Panc1 (cell line): ENCODE results near the gene CAMK2A. TPM values are rescaled to one million over a fixed set of nuclear protein-coding genes. Genes with fewer than 3 reads are reported as not detected.

Experiments
- ATAC-seq: fragments of 200-7000 bp; cut with Tn5 transposase; 2 replicates; pipeline ENCODE4 v1.9.1; 2020; ENCODE audit warnings: mild to moderate bottlenecking, moderate library complexity
- BruUV-seq: library from RNA; stranded (reverse); fragments of 400-500 nt; replicated peaks from 2 replicates; lab custom pipeline; 2021; lab: Mats Ljungman, UMichigan
- CTCF ChIA-PET: fragments of 300-600 bp; sonication (Branson Sonifier 250); formaldehyde crosslinking; loops from one replicate; lab custom pipeline; 2022; ENCODE audit warnings: antibody characterized with exemption; lab: Charles Lee
- POLR2A ChIA-PET: fragments of 300-600 bp; sonication (Branson Sonifier 250); formaldehyde crosslinking; loops from one replicate; lab custom pipeline; 2022; ENCODE audit warnings: antibody characterized with exemption; lab: Charles Lee
- DNase-seq: peaks from one replicate; pipeline ENCODE4 v3.0.0-alpha.2; 2010; ENCODE audit warnings: low read depth, low spot score
- H3K27ac ChIP-seq: 2 replicates; pipeline ENCODE4 v1.5.1; 2011; ENCODE audit warnings: mild to moderate bottlenecking, low read length, inconsistent platforms
- H3K27me3 ChIP-seq: fragments of 200-500 bp; sonication (Bioruptor generic); 2 replicates; pipeline ENCODE4 v1.6.0; 2014; ENCODE audit warnings: low read length, inconsistent platforms; ENCODE audit not compliant: control insufficient read depth, insufficient read depth
- H3K36me3 ChIP-seq: fragments of 200-500 bp; sonication (Bioruptor generic); 2 replicates; pipeline ENCODE4 v1.5.1; 2014; ENCODE audit warnings: inconsistent platforms, mild to moderate bottlenecking, low read length, moderate library complexity; ENCODE audit not compliant: control insufficient read depth, insufficient read depth
- H3K4me1 ChIP-seq: 2 replicates; pipeline ENCODE4 v1.5.1; 2011; ENCODE audit warnings: inconsistent platforms, mild to moderate bottlenecking, low read length, moderate library complexity; ENCODE audit not compliant: control insufficient read depth, insufficient read depth
- H3K4me3 ChIP-seq, 2 experiments: 2 replicates each; pipeline ENCODE4 v1.5.1; 2011 to 2012; ENCODE audit warnings: low read depth in 2 of 2, low read length in 2 of 2, mild to moderate bottlenecking in 2 of 2, inconsistent platforms in 1 of 2, moderate library complexity in 1 of 2
- H3K9me3 ChIP-seq: fragments of 200-500 bp; sonication (Bioruptor generic); 2 replicates; pipeline ENCODE4 v1.5.1; 2014; ENCODE audit warnings: low read depth, mild to moderate bottlenecking, inconsistent platforms, low read length, moderate library complexity; ENCODE audit not compliant: control insufficient read depth, insufficient read depth
- CTCF ChIP-seq: fragments of 450-650 bp; IDR thresholded peaks from 2 replicates; pipeline ENCODE4 v1.5.1; 2017; ENCODE audit warnings: mild to moderate bottlenecking
- POLR2AphosphoS5 ChIP-seq: IDR thresholded peaks from 2 replicates; pipeline ENCODE4 v1.6.1; 2012; ENCODE audit warnings: mild to moderate bottlenecking, low read depth, low read length, moderate library complexity
- REST ChIP-seq, 2 experiments: IDR thresholded peaks; 2 replicates each; pipeline ENCODE4 v1.6.1; 2011 to 2012; ENCODE audit warnings: low read depth in 2 of 2, control low read depth in 1 of 2, low read length in 1 of 2, mild to moderate bottlenecking in 1 of 2, moderate library complexity in 1 of 2; ENCODE audit not compliant: insufficient read depth in 1 of 2
- SIN3A ChIP-seq: IDR thresholded peaks from 2 replicates; pipeline ENCODE4 v1.6.1; 2012; ENCODE audit warnings: low read depth, mild to moderate bottlenecking, low read length, moderate library complexity, borderline replicate concordance; ENCODE audit not compliant: insufficient read depth
- TCF7L2 ChIP-seq: IDR thresholded peaks from 2 replicates; pipeline ENCODE4 v1.6.1; 2011; ENCODE audit warnings: mild to moderate bottlenecking, low read depth, low read length, inconsistent platforms
- in situ Hi-C: cut with HindIII; loops from 2 replicates; pipeline ENCODE4 v1.10.0; 2016; ENCODE audit warnings: low sequenced_read_pairs, low pct_unique_long_range_greater_than_20kb
- intact Hi-C: fragments of 100-400 bp; cut with micrococcal nuclease; formaldehyde crosslinking; loops from one replicate; pipeline ENCODE4 v1.10.0; 2022; ENCODE audit not compliant: unreplicated experiment
- total RNA-seq: library from RNA; stranded (reverse); gene quantifications from one replicate; pipeline ENCODE4 v1.2.1, GENCODE V29; 2021; ENCODE audit not compliant: unreplicated experiment

The CAMK2A gene
- total RNA-seq, 1 experiment from 2014 or later: 0.51 TPM

DNA sequence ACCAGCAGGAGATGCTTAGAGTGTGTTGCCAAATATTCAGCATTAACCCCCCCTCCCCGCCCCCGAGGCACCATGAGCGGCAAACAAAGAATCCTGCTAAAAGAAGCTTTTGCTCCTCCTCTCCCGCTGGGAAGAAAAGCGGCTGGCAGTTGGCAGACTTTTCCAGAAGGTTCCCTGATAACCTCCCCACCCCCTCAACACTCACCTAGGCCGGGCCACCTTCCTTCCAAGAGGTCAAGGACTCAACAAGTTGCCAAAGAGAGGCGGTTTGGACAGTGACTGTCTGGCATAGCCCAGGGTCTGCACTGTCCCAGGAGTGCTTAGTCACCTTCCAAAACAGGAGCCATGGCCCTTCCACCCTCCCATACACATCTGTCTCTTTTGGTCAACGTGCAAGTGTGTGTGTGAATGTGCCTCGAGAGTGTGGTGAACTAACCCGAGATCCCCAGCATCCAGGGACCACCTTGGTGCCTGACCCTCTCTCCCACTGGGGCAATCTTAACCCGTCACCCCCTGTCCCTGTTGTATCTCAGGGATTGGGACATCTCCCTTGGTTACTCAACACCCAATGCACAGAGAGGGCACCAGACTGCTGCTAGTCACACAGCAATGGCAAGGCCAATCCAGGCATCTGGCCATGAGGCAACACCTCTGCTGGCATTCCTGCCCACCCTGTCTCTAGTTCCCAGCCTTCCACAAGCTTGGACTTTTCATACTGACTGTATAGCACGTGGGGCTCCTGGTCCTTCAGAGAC lies 18.9 kb downstream of the CAMK2A start:
- ATAC-seq (no peak), DNase-seq (no peak)
- TF ChIP-seq CTCF: no peak
- TF ChIP-seq TCF7L2: no peak
- no peak for TF ChIP-seq POLR2AphosphoS5
- TF ChIP-seq SIN3A: no peak
- TF ChIP-seq REST (IDR thresholded peaks at IDR 0.05; ENCODE audit: insufficient read depth in 1 of 2, low read depth in 2 of 2, low read length in 1 of 2): no peak
- H3K4me3 ChIP-seq: no peak overlapping the region
- in situ Hi-C loops: no loop called here
- H3K9me3 ChIP-seq: no peaks in the 10 kb centered on the region
- peaks cover 6% of the 10 kb centered on the region for H3K4me1 ChIP-seq
- ChIA-PET POLR2A (no interaction called here), CTCF (interaction anchor here (0.6 kb wide), 2 partner anchors 12 to 14 kb away, joined by 3 to 6 read pairs; no protein-coding TSS in a partner anchor)
- no peaks in the 10 kb centered on the region for H3K27me3 ChIP-seq
- BruUV-seq: no TSS peak
- H3K36me3 ChIP-seq: no peaks in the 10 kb centered on the region
- H3K27ac ChIP-seq: no peak overlapping the region
- intact Hi-C loops: loop anchor here (5.0 kb wide), 1 partner anchor 167 kb away; no protein-coding TSS in a partner anchor

DNA sequence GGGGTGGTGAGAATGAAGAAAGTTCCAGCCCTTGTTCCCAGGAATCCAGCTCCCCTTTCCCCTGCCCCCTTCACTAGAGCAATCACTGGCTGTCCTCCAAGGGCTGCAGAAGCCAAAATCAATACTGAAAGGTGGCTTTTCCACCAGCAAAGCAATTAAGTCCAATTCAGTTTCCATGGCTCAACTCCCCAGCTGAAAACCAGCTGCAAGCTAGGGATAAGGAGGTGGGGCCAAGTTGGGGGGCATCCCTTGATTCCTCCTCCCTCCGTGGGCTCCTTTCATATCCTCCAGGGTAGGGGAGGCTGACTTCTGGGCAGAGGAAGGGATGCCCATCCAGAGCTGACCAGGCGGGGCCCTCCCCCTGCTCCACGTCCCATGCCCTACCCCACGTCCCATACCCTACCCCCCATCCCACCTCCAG lies 22.7 kb downstream of the CAMK2A start:
- ChIA-PET POLR2A (interaction anchor here (0.7 kb wide), 1 partner anchor 404 kb away, joined by 7 read pairs; no protein-coding TSS in a partner anchor), CTCF (no interaction called here)
- no peaks in the 10 kb centered on the region for H3K36me3 ChIP-seq
- DNase-seq (no peak), ATAC-seq (no peak)
- in situ Hi-C loops: no loop called here
- TF ChIP-seq POLR2AphosphoS5 (no peak), SIN3A (no peak), TCF7L2 (no peak), REST (IDR thresholded peaks at IDR 0.05; ENCODE audit: insufficient read depth in 1 of 2, low read depth in 2 of 2, low read length in 1 of 2) (no peak), CTCF (no peak)
- intact Hi-C loops: no loop called here
- H3K27me3 ChIP-seq: no peaks in the 10 kb centered on the region
- H3K27ac ChIP-seq: no peak overlapping the region
- peaks cover 29% of the 10 kb centered on the region for H3K4me1 ChIP-seq
- H3K9me3 ChIP-seq: no peaks in the 10 kb centered on the region
- no peak overlapping the region for H3K4me3 ChIP-seq
- no TSS peak for BruUV-seq
